GM19025 (cell line): ENCODE data around the gene FBXW10.
A peak's percentile ranks its signal among the peaks of the same experiment; 100 is the strongest.
"Not testable (repeated sequence)": the region's sequence is repeated elsewhere in the genome, so short reads cannot be mapped to it uniquely, and the experiment has no call there.

Source experiments
- ATAC-seq: cut with Tn5 transposase; IDR thresholded peaks from one replicate; pipeline ENCODE4 v1.9.1; 2021; ENCODE audit warnings: mild to moderate bottlenecking, low read depth, moderate library complexity; ENCODE audit not compliant: unreplicated experiment

Gene FBXW10

DNA sequence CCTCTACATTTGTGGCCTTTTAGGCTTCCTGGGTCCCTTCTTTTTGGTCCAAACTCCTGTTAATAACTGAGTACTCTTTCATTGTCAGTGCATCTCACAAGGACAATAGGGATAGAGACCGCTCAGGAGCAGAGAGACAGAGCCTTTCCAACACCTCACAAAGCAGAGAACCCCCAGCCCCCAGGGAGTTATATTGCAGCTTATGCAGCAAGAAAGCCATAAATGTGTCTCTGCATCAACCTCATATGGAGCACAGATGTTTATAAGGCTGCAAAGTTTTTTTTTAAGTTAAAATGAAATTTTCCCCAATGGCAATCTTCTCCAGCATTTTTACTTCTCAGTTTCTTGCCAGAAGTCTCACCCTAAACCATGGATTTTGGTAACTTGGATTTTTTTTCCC lies 6.4 kb downstream of the FBXW10 start:
- not testable (repeated sequence) for ATAC-seq

- ATAC-seq = not testable (repeated sequence)
Measured at GRCh38 chr17:18753829-18754409, 10.1 kb downstream of the FBXW10 start.

DNA sequence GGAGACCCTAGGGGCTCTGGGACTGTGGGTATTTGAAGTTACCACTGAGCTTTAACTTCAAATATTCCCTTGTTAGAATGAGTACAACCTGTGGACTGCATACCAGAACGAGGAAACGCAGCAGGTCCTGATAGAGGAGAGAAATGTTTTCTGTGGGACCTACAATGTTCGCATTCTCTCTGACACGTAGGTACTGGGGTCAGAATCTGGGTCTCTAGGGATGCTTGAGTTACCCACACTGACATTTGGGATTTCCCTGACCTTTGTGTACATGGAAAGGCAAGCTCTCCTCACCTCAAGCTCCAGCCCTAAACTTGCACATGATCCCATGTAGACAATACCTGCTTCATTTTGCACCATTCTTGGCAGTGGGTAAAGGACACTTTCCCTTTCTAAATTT lies 12.1 kb downstream of the FBXW10 start:
- ATAC-seq = not testable (repeated sequence)

DNA sequence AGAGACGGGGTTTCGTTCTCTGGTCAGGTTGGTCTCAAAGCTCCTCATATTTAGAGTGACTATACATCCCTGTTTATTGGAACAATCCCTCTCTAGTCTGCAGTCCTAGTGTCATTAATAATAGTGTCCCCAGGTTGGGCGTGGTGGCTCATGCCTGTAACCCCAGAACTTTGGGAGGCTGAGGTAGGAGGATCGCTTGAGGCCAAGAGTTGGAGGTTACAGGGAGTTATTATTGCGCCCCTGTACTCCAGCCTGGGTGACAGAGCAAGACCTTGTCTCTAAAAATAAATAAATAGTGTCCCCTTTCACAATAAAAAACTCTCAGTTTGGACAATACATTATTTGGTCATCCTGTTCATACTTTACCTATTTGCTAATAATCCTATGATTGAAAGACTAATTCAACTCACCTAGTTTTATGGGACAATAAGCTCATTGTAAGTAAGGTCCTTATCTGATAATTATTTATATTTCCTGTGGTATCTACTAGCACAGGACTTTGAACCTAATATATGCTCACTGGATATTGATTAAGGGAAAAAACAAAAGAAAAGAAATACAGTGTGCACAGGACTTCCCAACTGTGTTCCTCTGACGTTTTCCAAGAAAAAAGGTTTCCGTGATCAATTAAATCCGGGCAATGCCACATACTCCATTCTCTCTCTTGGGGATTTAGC lies 13.7 kb downstream of the FBXW10 start:
- ATAC-seq = not testable (repeated sequence)

GRCh38 chr17:18758344-18758743 lies 14.5 kb downstream of the FBXW10 start:
- not testable (repeated sequence) for ATAC-seq

GRCh38 chr17:18760221-18760620 lies 16.4 kb downstream of the FBXW10 start:
- not testable (repeated sequence) for ATAC-seq

GRCh38 chr17:18770572-18770971 lies 26.7 kb downstream of the FBXW10 start:
- ATAC-seq = not testable (repeated sequence)

DNA sequence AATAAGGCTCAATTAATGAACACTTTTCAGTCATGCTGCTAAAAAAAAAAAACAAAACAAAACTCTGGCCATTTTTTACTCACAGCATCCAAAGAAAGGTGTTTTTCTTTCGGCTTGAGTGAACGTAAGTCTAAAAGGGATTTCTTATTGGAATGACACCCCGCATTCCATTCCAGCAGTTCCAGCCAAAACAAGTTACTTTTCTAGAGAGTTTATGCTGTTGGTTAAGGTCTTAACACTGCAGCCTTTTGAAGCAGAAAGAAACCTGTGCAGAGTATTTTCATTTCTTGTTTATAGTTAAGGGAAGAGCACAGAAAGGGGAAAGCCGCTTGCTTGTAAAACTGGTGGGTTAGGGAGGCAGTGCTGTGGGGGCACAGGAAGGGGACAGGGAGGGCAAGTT lies 27.2 kb downstream of the FBXW10 start:
- not testable (repeated sequence) for ATAC-seq

GRCh38 chr17:18772471-18772870 lies 28.6 kb downstream of the FBXW10 start:
- ATAC-seq = no peak

GRCh38 chr17:18780991-18781718 lies 37.3 kb downstream of the FBXW10 start, which contains the start of gene TVP23B:
TVP23B (plus strand) TSS chr17:18781183; CDS start chr17:18781294, 111 bp downstream.
- ATAC-seq = peak; percentile 99

- ATAC-seq = not testable (repeated sequence)
Measured at GRCh38 chr17:18781805-18782204, 38.0 kb downstream of the FBXW10 start.

DNA sequence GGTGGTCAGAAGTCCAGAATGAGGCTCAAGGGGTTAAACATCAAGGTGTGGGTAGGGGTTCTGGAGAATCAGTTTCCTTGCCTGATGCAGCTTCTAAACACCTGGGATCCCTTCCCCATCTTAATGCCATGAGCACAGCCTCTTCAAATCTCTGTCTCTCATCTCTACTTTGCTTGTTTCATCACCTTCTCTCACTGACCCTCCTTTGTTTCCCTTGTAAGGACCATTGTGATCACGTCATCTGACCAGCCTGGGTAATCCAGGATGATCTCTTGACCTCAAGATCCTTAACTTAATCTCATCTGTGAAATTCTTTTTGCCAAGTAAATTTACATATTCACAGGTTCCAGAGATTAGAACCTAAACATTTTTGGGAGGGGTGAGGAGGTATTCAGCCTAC lies 42.1 kb downstream of the FBXW10 start:
- ATAC-seq = not testable (repeated sequence)

- ATAC-seq = not testable (repeated sequence)
Measured at GRCh38 chr17:18786890-18787289, 43.0 kb downstream of the FBXW10 start.

DNA sequence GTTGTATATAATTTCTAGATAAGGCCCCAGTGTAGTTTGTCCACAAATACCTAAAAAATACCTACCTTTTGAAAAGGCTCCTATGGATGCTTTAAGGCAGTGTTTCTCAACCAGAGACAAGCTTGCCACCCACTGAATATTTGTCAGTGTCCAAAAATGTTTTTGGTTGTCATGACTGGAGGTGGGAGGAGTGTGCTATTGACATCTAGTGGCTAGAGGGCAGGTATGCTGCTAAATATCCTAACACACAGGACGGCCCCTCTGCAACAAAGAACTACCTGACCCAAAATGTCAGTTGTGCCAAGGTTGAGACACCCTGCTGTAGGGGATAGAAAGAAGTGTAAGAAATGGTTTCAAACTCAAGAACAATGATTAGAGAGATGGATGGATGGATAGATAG lies 47.5 kb downstream of the FBXW10 start:
- ATAC-seq = not testable (repeated sequence)

GRCh38 chr17:18794841-18795240 lies 51.0 kb downstream of the FBXW10 start:
- ATAC-seq = not testable (repeated sequence)

DNA sequence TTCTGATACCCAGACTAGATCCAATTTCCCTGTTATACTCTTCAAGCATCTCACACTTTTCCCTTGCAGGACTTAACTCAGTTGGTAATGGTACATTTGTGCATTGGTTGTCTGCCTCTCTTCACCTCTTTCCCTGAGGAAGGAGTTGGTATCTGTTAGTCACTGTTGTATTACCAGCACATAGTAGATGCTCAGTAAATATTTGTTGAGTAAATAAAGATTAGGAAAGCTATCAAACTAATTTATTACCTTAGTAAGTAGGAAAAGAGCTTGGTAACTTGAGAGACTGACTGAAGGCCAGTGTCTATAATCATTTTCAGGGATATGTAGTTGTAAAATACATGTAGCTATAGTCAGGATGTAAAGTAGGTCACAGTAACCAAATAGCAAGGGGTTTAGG lies 53.0 kb downstream of the FBXW10 start:
- ATAC-seq = not testable (repeated sequence)

GRCh38 chr17:18803458-18804245 lies 59.8 kb downstream of the FBXW10 start:
- not testable (repeated sequence) for ATAC-seq

GRCh38 chr17:18815924-18816323 lies 72.1 kb downstream of the FBXW10 start:
- not testable (repeated sequence) for ATAC-seq

DNA sequence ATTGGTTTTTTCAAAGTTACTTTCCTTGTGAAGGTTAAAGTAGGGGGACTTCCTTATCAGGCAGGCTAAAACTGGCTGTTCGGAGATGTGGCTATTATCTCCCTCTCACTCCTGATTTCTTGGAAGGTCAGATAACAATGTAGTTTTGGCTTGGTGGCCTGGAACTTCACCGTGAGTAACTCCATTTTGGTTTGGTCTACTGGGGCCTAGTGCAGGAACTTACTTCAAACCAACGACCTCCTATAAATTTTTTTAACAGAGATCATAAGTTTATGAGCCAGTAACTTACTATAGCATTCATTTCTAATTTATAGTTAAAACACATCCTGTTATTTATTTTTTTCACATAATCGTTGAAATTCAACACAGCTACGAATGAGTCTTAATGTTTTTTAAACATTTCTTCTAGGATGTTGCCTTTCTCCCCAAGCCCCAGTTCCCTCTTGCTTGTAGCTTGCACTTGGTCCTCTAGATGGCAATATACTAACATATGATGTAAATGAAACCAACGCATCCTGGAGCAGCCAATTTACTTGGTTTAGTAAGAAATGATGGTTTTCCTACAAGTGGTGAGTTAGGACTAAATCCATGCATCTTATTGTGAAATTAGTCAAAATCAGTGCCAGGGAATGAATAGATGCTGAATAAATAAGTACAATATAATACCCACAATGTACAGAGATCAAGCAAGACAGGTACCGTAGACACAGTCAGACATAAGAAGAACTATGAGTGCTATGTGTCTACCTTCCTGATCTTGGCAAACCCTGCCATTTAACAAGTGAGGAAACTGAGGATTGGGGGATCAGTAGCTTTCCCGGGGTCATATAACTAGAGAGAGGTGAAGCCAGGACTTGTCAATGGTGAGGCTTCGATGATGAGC lies 72.9 kb downstream of the FBXW10 start:
- not testable (repeated sequence) for ATAC-seq

DNA sequence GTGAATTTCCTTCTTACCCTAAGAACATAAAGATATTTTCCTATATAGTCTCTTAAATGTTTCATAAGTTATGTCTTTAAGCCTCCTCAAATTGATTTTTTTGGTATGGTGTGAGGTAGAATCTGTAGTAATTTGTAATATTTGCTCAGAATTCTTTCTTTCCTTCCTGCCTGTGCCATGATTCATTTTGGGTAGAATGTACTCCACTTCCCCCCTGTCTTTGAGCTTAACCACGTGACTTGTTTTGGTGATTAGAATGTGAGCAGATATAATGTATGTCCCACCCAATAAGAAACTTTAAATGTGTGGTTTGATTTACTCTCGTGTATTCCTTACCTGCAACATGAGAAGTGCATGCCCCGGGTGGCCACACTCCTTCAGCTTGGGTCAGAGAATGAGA lies 77.6 kb downstream of the FBXW10 start:
- not testable (repeated sequence) for ATAC-seq
